GM12864 (cell line): ENCODE measurements around the gene RNF175.

ENCODE experiments used
- DNase-seq: peaks from one replicate; pipeline ENCODE4 v3.0.0-alpha.2; 2011; ENCODE audit warnings: low read depth
- H3K4me3 ChIP-seq: 2 replicates; pipeline ENCODE4 v1.5.1; 2011; ENCODE audit warnings: mild to moderate bottlenecking, low read depth, low read length, control low read depth
- CTCF ChIP-seq: IDR thresholded peaks from 2 replicates; pipeline ENCODE4 v1.5.1; 2011; ENCODE audit warnings: low read depth, mild to moderate bottlenecking, moderate library complexity, low read length, control low read depth, inconsistent platforms; ENCODE audit errors: missing control alignments

RNF175 gene

GRCh38 chr4:153661215-153661822 lies 98.5 kb downstream of the RNF175 start:
- no peak for DNase-seq
- no peak overlapping the region for H3K4me3 ChIP-seq
- no peak for TF ChIP-seq CTCF
